GM21717 (cell line): ENCODE data around the gene GP9.

Experiments used
- ATAC-seq: cut with Tn5 transposase; IDR thresholded peaks from one replicate; pipeline ENCODE4 v1.9.1; 2021; ENCODE audit warnings: mild to moderate bottlenecking, moderate library complexity; ENCODE audit not compliant: unreplicated experiment

The GP9 gene

GRCh38 chr3:129027544-129027880 is 33.1 kb upstream of the GP9 start:
- ATAC-seq = no peak

DNA sequence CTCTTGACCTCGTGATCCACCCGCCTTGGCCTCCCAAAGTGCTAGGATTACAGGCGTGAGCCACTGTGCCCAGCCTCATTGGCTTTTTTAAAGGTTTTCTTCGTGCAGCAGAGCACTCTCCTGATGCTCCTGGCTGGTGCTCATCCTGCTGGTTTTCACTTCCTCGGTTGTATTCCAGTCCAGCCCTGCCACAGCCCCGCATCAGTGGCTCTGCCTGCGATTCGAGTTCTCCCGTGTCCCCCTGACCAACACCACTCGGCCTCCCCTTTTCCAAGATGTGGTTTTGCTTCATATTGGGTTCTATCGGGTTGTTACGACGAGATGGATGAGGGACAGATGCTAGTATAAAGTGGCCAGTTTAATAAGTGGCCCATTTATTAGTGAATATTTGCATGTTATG is 31.7 kb upstream of the GP9 start:
- no peak for ATAC-seq

- no peak for ATAC-seq
These were observed 30.0 kb upstream of the GP9 start for GRCh38 chr3:129030611-129031010.

DNA sequence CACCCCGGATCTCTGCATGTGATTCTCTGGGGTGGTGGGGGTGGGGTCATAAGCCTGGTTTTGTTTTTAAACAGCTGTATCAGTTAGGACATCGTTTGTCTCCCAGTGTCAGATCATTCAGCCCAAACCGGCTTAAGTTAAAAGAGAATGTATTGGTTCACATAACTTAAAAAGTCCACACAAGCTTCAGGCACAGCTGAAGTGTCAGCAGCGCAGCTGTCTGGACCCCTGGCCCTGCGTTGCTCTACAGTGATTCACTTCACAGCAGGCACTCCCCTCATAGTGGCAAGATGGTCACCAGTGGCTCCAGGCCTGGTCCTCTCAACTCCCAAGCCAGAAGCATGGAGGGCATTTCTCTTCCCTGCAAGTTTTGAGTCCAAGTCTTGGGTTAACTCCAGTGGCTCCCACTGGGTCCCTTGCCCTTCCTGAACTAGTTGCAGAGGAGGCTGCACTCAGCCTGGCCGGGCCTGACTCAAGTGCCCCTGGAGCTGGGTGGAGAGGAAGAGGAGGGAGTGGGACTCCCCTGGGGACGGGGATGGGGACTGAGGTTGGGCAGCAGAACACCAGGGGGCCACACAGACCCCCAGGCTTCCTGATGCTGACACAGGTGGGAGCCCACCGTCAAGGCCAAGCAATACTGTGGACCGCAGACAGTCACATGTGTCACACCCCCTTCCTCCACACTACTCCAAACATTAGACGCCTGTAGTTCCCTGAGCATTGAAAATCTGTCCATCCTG is 28.9 kb upstream of the GP9 start:
- ATAC-seq = no peak

GRCh38 chr3:129032716-129033115 is 27.9 kb upstream of the GP9 start:
- no peak for ATAC-seq

- ATAC-seq = no peak
These were observed 27.4 kb upstream of the GP9 start for GRCh38 chr3:129033151-129033550.

GRCh38 chr3:129033633-129034321 is 26.8 kb upstream of the GP9 start:
- no peak for ATAC-seq

DNA sequence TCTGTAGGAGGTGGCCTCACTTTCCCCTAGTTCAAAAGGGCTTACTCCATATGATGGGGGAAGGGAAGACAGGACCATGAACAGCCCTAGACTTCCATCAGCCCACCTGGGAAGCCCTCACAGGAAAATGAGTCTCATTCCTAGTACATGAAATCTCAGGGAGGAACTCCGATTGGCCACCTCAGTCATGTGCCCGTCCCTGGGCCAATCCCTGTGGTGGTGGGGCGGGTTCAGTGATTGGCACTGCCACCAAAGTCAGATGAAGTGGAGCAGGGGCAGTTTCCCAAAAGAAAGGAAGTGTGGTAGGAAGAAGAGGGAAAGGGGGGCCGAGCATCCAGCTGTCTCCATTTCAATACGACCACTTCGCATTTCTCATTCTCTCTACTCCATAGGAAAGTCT is 25.9 kb upstream of the GP9 start:
- no peak for ATAC-seq

DNA sequence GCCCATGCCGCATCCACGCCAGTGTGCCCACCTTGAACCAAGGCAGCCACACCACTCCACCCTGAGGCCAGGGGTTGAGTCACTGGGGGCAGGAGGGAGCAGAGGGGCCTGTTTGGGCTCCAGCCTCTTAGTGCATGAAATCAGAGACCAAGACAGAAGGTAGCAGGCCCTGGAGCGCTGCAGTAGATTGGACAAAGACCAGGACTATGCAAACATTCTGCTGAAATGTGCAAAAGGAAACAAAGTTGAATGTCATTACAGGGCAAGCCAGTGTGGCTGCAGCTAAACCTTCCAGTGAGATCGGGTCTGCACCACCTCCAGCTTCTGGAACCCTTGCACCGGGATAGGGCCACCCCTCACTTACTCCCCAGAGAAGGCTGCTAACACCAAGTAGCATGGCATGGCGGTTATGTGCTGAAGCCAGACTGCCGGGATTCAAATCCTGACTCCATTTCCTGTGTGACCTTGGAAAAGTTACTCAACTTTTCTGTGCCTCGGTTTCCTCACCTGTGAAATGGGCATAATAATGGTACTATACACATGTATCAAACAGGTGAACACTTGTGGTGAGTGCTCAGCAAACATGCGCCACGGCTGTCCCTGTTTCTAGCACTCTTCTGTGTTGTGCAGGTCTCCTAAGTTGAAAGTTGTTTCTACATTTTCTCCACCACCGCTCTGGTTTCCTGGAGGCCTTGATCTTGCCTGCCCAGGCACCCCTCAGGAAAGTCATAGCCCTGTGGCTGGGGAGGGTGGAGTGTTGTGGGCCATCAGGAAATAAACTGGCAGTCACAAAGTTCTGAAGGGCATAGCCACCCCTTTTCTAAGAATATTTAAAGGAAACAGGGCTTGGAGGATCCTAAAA is 25.0 kb upstream of the GP9 start:
- ATAC-seq = no peak

DNA sequence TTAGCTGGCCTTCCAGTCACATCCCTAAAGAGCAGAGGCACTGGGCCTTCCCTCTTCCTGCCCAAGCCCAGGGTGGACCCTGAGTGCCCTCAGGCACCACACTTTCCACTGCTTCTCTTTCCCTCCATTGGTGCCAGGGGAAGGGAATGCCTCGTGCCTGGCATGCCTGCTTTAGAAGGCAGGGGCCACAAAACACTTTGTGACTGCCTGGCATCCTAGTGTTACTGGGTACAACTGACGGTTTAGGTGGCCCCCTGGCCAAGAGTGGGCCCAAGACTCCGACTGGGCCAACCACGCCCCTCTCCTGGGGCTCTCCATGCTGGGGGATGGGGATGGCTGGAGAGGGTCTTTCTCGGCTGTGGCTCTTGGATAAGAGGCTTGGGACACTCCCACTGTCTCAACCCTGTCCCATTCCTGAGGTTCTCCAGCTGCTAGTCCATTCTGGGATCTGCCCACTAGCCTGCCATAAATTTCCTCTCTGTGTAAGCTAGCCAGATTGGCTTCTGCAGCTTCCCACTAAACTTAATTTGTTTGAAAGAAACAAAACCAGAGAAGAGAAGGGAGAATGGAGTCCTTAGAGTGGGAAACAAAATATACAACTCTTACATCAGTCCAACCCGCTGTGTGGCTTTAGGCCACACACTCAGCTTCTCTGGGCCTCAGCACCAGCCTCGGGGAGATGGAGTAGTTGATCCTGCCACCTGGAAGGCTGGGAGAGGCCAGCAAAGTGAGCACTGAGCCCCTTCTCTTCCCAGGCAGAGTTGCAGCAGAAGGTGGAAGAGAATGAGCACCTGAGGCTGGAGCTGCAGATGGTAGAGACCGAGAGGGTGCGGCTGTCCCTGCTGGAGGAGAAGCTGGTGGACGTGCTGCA is 24.1 kb upstream of the GP9 start:
- no peak for ATAC-seq

DNA sequence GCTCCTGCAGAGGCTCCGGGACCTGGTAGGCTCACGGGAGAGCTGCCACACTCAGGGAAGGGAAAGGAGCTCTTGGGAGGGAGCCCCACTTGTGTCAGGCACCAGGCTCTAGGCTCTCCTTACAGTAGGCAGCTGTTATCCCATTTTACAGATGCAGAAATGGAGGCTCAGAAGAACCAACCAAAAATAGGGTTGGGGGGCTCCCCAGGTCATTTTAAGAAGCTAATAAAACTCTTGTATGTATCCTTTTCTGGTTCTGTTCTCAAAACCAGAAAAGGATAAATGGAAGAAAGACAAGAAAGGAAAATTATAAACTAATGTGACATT is 23.5 kb upstream of the GP9 start:
- ATAC-seq = no peak

DNA sequence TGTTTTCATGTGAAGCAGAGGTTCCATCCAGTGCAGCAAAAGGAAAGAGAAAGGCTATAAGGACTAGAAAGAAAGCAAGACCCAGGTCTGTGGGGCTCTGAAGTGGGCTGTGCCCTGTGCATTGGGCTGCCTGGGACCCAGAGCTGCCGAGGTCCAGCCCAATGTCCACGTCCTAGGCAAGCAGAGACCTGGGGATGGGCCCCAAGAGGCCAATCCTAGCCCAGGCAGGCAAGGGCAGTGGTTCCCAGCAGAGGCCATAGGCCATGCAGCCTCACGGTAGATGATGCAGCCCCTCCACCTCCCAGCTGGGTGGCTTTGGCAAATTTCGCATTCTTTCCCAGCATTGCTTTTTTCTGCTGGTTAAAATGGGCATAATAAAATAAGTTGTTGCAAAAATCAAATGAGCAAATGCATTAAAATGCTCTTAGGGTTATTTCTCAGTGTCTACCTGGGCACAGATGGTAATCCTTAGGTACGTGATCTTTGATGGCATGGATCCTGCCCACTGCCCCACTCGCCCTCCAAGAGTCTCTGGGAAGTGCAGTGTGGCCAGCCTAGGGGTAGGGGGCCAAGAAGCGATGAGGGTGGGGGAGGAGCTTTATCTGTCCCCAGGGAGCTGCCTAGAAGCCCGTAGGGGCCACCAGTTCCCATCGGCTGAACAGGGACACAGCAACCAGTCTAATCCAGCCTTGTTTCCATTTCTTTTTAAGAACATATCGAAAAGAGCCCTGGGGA is 22.3 kb upstream of the GP9 start:
- no peak for ATAC-seq

- ATAC-seq = no peak
These were observed 21.1 kb upstream of the GP9 start for GRCh38 chr3:129039271-129040038.

DNA sequence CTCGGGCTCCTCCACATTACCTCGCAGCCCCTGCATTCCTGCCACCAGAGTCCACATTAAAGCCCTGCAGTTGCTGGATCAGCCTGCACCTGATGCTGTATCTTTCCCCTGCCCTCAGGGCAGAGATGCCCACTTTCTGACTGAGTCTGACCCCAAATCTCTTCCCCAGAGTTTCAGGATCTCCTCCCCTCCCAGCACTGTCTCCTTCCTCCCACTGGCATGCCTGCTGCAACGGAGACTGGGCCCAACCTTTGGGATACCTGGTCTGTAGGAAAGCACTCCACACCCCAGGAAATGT is 20.6 kb upstream of the GP9 start:
- no peak for ATAC-seq

GRCh38 chr3:129040579-129041300 is 19.8 kb upstream of the GP9 start:
- no peak for ATAC-seq

DNA sequence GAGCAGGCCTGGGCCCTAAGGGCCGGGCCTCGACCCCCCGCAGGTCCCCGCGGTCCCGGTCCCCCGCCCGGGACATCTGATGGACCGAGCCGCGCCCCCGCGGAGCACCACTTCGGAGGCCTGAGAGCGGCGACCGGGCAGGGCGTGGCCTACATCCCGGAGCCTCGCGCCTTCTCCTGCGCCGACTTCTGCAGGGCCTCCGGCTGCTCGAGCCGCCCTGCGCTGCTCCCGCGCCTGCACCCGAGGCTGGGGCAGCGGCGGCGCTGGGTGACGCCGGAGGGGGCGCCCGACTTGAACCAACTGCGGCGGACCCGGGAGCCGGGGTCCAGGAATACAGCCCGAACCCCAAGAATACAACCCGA is 14.9 kb upstream of the GP9 start:
- no peak for ATAC-seq

DNA sequence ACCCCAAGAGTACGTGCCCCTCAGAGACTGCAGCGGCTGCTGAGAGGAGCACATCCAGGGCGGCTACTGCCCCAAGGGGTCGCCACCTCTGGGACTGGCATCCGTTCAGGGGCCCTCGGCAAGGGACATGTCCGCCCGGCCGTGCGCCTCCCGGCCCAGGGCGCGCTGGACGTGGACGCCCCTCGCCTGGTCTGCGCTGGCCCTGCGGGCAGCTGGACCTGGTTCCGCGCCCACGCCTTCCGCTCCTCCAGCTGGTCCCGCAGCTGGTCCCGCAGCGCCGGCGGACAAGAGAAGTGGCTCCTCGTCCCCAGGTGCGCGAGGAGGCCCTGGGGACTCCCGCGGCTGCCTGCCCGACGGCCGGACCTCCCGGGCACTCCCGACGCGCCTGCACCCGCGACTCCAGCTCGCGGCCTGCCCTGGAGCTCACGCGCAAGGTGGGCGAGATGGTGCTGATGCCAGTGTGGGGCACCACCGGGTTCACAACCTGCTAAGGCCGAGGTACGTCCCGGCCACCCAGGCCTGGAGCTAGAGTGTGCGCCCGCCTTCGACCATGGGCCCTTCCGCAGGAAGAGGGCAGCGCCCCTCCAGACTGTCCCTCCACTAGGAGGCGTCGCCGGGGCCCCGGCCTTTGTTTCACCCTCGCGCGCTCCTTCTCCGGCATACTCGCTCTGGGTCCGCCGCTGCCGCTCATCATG is 14.4 kb upstream of the GP9 start:
- no peak for ATAC-seq

DNA sequence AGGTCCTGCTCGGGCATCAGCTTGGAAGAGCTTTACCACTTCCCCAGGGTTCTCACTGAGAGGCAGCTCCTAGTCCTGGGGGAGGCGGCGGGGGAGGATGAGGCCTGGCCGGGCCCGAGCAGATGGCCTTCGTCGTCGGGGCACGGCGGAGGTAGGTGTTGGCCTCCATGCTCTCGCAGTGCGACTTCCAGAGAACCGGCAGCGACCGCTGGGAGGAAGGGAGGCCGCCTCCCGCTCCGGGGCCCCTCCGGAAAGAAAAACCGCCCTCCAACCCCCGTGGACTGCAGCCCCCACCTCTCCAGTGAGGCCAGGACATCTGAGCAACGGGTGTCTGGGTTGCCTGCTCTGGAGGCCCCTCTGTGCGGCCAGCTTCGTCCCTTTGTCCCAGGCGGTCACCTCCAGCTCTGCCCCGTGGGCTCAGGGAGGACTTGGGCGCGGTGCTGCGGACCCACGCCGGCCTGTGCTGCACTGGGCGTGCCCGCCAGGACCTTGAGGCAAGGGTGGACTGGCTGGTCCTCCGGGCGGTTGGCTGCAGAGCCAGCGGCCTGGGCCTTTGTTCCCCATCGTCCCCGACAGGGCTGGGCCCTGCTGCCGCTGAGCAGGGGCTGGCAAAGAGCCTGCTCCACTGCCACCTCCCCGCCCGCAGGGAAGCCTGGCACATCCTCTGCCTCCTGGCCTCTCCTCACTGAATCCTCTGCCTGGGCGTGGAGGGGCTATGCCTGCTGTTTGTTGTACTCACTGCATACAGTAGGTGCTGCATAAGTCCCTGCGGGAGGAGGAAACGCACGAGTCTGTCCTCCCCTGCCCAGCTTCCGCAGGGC is 13.6 kb upstream of the GP9 start:
- ATAC-seq = no peak
